D341Med (cell line): ENCODE measurements around the gene KIAA0319L.
A peak's percentile ranks its signal among the peaks of the same experiment; 100 is the strongest.
"Not testable (repeated sequence)": the region's sequence is repeated elsewhere in the genome, so short reads cannot be mapped to it uniquely, and the experiment has no call there.

ENCODE experiments used
- DNase-seq: peaks from one replicate; pipeline ENCODE4 v3.0.0; 2012; ENCODE audit warnings: low spot score

The KIAA0319L gene

DNA sequence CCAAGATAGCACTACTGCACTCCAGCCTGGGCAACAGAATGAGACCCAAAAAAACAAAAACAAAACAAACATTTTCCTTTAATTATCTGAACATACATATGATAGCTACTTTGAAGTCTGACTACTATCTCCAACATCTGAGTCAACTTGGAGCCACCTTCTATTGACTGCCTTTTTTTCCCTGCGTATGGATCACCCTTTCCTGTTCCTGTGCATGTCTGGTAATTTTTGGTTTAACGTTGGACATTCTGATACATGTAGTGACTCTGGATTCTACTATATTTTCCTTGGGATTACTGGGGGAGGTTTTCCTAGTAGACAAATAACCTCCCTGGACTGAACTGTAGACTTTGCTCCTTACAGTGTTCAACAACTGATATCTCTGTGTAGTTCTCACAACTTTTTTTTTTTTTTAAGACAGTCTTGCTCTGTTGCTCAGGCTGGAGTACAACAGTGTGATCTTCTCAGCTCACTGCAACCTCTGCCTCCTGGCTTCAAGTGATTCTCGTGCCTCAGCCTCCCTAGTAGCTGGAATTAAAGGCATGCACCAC, 70.3 kb downstream of the KIAA0319L start:
- DNase-seq, result no peak

DNA sequence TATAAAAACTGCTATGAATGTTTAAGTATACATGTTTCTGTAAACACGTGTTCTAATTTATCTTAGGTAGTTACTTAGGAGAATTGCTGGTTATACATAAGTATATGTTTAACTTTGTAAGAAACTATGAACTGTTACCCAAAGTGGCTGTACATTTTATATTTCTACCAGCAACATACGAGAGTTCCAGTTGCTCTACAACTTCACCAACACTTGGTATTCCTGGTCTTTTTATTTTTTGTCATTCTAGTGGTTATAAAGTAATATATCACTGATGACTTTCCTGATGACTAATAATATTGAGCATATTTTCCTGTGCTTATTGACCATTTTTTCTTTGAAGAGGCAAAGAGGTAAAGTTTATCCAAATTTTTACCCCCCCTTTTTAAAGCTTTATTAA, 76.0 kb downstream of the KIAA0319L start:
- DNase-seq, result no peak

DNA sequence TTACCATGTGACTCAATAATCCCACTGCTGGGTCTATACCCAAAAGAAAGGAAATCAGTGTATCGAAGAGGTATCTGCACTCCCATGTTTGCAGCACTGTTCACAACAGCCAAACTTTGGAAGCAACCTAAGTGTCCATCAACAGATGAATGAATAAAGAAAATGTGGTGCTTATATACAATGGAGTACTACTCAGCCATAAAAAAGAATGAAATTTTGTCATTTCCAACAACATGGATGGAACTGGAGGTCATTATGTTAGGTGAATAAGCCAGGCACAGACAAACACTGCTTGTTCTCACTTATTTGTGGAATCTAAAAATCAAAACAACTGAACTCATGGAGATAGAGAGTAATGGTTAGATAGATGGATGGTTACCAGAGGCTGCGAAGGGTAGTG, 79.3 kb downstream of the KIAA0319L start:
- no peak for DNase-seq

DNA sequence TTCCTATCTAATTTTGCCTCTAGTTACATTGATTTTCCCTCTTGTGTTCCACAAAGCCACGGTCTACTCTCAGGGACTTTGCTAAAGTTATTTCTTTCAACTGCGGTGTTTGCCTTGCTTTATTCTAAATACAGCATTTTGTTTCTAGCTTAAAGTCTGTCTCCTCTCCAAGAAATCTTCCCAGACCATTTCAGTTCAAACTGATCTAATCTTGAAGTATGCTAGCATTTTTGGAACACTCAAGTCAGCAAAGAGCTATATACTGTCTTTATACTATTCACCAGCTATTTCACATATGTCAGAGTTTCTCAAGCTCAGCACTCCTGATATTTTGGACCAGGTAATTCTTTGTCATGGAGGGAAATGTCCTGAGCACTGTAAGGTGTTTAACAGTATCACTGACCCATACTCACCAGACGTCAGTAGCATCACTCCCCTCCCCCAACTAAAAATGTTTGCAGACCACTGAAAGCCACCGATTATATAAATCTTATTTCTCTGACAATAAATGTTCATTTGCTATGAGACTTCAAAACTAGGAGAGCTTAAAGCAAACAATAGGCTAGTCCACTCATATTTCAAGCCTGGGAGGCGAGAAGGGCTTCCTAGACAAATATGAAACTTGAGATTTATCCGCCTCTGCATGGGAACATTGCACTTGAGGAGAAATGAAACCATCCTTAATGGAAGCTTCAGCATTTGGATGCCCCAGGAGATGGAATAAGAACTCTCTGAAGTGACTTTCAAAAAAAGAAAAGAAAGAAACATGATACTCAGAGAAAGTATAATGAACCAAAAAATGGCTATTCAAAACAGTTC, 81.1 kb downstream of the KIAA0319L start:
- no peak for DNase-seq

DNA sequence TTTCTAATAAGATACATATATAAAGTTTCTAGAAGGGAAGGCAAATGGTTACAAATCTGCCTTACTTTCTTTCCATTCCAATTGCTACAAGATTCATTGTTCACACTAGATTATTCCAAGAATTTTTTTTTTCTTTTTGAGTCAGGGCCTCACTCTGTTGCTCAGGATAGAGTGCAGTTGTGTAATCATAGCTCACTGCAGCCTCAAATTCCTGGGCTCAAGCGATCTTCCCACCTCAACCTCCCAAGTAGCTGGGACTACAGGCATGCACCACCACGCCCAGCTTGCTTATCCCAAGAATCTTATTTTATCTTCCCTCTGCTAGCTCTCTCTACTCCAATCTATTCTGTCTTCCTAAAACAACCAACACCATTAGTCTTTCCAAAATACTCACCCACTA, 81.8 kb downstream of the KIAA0319L start:
- no peak for DNase-seq

DNA sequence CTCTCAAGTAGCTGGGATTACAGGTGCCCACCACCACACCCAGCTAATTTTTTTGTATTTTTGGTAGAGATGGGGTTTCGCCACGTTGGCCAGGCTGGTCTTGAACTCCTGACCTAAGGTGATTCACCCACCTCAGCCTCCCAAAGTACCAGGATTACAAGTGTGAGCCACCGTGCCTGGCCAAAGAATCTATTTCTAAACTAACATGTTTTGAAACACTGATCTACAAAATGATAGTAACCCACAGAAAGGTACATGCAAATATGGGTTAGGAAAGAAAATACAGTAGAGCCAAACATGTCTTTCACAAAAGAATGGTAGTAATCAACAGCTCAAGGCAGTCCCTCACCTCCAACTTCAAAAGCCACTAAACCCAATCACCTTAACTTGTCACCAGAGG, 84.0 kb downstream of the KIAA0319L start:
- not testable (repeated sequence) for DNase-seq

DNA sequence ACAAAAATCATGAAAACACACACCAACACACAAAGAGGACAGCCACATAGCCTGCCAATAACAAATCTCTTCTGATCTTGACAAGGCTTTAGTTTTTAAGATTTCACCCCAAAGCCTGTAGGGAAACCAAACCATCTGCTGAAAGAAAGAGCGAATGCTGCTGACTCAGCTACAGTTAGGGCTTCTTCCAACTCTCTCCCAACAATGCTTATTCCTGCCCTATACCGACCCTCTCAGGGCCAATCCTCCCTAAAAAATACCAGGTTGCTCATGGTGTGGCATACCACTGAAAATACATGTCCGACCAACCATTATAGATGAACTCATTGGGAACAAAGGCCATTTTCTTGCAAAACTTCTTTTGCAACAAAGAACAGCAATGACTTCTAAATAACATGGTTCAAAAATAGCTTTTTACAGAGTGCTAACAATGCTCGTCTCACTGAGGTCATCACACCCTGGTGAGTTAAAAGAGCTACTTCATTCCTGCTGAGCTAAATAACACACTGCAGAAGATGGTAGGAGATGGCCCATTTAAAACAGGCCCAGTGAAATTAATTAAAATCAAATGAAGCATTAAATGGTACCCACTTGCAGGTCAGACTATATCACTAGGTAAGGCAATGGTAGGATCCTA, 86.1 kb downstream of the KIAA0319L start:
- no peak for DNase-seq

DNA sequence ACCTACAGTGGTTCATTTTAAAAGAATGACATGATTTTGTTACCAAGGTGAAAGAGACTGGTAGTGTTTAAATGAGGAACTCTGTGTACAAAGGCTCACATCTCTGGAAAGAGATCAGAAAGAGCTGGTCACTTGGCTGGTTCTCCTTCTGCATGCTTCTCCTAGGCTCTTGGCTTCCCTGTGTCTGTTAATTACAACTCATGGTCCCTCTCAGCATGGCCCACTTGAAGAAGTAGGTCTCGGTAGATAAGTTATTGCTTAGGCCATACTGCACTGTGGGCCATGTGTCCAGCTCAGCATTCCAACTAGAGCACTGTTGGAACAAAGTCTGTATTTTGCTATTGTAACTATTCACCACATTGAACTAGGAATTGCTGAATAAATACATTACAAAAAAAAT, 91.1 kb downstream of the KIAA0319L start:
- DNase-seq, result no peak

DNA sequence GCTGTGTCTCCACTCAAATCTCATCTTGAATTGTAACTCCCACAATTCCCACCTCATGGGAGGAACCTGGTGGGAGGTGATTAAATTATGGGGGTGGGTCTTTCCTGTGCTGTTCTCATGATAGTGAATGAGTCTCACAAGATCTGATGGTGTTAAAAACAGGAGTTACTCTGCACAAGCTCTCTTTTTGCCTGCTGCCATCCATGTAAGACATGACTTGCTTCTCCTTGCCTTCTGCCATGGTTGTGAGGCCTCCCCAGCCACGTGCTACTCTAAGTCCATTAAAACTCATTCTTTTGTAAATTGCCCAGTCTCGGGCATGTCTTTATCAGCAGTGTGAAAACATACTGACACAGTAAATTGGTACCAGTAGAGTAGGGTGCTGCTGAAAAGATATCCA, 93.5 kb downstream of the KIAA0319L start:
- DNase-seq, result not testable (repeated sequence)

DNA sequence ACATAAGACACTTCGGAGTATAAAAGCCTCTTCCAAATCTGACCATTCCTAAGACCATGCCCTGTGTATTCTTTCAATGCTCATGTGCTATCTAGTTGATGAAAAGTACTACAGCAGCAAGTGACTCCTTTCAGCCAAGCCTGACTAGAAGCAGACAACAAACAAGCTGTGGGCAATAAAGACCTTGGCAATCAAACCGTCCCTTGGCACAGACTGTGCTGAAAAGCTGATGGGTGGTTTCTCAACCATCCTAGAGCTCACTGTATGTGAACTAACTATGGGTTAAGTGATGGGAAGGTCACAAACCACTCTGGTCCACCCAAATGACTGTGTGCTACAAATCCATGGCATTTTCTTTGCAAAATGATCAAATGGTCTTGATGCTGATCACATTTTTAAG, 94.0 kb downstream of the KIAA0319L start:
- DNase-seq, result no peak

DNA sequence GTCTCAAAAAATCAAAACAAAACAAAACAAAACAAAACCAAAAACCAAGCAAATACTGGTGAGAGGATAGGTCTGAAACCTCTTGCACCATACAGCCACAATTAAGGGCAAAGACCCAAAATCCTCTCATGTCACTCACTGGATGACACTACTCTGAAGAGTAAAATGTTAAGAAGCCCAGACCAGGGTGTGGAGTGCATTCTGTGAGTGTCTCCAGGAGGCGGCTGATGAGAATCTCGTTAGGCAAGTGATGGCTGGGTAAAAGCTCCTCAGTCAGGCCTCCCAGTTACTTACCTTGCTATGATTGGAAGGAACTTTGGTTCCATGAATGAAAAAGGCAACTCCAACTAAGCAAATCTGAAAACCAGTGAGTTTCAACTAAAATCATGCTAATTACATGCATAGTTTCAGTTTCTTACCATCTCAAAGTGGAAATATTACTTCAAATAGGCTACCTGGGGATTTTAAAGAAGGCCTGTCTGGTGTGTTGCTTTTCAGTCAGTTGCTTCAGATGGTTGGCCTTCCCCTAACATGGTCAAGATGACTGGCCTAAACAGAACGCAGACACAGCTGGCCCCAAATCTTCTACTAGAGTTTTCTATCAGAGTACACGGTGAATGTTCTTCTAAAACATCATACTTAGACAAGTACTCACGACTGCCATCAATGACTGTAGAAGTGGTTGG, 95.1 kb downstream of the KIAA0319L start:
- DNase-seq, result no peak

DNA sequence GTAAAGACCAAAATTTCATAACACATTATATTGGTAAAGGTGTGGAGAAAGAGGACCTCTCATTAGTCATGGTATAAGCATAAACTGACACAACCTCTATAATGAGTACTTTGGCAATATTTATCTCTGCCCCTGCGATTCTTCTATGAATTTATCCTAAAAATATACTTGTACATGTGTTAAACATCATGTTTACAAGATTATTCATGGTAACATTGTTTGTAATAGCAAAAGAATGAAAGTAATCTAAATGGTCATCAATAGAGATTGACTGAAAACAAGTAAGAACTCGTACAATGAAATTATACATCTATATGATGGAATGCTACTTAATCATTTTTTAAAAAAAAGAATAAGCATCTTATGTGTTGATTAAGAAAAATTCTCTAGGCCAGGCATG, 96.4 kb downstream of the KIAA0319L start:
- no peak for DNase-seq

DNA sequence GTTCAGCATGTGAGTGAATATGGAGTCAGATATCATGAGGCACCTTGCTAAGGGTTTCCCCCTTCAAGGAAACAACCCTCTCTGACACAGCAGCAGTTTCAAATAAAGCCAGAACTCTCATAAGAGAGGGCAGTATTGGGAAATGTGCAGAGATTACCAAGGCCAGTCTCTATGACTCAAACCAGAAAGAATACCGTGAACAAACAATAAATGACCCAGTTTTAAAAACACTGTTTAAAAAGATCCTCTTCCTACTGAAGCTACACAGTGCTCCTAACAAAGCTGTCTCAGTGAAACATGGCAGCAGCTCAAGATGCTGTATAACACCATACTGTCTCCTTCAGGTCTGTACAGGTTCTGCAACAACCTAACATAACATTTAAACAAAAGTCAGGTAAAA, 102.6 kb downstream of the KIAA0319L start:
- DNase-seq, result no peak

DNA sequence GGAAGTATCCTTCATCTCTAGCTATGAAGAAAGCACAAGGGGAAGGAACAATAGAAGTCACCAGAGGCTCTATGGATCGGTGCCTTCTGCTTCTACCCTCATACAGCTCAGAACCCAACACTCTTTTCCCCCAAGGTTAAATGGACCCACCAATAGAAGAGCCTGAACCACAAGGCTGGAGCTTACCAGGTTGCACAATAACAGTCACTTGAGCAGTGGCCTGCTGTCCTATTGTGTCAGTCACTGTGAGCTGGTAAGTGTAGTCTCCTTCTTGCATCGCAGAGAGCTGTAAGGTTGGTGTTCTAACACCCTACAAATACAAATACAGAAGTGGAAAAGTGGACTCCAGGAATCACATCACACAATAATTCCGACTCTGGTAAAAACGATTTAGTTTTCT, 103.0 kb downstream of the KIAA0319L start:
- DNase-seq, result no peak

DNA sequence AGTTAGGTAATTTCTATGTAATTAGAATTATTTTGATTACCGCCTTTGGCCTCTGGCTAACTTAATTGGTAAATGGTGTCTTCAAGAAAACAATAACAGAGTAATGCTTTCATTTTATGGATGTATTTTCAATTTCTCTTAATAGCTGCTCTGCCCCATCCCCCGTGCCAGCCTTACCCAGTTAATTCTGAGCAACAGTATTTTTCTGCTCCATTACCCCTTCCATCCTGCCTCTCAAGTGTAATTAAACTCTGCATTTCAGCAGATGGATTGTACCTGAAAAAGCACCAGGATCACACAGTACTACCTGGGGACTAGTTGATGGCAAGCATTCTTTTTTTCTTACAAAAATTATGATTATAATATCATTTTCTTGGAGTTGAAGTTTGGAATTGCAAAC, 104.2 kb downstream of the KIAA0319L start:
- no peak for DNase-seq

DNA sequence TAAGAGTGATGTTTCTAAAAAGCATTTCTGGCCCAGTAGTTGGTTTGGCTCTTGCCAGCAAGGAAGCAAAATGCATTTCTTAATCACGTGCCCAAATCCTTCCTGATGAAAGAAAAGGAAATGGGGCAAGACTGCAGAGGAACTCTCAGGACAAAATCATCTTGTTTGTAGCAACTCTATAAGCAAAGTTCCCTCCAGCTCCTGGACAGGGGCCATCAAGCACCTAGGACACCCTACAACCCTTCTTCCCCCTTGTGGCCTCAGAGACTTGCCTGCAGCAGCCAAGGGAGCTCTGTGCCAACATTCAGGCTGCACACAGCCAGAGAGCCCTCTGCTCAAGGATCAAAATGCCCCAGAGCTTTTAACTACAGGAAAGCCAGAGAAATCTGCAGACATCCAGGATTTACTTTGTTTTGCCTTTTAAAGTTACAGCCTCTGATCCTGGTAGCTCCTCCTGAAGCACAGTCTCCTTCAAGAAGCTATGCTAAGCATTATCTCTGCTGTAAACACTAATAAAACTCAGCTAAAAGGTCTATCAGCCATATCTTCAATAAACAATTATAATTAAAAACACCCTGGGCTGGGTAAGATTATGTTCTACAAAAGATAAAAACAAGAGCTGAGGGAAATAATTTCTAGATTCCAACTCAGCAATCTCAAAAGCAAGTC, 105.0 kb downstream of the KIAA0319L start:
- no peak for DNase-seq

DNA sequence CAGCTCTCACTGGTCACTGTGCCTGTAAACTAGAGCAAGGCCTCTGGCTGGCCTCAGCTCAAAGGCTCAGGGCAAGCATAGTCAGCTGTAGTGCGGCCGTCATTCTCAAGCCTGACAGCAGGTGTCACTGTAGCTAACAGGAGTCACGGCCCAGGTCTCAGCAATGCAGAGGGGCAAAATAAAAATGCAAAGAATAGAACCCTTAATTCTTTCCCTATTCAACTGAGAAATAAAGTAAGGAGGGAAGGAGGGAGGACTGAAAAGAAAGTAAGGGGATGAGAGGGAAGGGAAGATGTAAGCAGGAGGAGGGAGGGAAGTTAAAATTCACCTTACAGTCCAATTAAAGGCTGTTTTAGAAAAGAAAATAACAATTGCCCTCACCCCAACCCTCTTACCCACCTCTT, 106.1 kb downstream of the KIAA0319L start:
- peak; percentile 83 for DNase-seq

DNA sequence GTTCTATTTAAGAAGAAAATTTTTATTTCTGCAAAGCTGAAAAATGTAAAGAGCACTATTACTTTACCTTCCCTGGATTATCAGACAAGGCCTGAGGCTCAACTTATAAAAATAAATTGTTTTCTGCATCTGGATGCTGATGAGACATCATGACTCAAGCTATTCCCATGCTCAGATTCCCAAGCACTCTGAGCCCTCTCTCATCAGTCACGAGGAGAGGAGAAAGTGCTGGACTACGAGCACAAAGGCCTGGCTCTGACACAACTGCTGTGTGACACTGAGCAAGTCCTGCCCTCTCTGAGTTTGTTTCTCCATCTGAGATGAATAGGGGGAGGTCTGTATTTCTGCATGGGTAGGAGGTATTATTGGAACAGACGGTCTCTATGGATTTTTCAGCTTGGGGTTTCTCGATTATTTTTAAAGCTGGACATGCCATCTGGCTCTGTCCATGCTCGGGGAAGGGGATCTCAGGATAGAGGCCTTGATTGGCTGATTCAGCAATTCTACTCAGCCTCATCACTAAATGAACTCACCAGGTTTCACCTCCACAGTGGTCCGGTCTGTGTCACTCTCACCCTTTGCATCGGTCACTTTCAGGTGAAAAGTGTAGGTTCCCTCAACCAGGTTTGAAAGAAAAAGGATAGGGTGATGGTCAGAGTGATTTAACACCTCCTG, 107.7 kb downstream of the KIAA0319L start:
- no peak for DNase-seq

DNA sequence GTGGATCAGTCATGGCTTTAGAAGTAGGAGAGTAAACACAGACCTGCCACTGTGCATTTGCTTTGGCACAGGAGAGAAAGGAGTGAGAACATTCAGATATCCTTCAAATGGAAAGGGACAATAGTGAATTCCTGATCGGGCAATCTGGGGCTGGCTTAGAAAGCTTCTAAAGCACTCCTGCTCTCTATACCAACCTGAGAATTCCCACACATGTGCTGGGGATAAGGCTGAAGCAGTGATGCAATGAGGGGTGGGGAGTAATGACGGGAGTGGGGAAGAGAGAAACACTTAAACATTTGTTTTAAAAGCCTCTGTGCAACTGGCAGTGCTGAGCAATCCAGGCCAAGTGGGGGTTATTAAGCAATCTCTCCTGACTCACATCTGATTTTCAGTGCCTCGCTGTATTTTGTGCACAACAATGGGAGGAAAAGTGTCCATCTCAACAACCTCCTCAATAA, 108.8 kb downstream of the KIAA0319L start:
- no peak for DNase-seq

DNA sequence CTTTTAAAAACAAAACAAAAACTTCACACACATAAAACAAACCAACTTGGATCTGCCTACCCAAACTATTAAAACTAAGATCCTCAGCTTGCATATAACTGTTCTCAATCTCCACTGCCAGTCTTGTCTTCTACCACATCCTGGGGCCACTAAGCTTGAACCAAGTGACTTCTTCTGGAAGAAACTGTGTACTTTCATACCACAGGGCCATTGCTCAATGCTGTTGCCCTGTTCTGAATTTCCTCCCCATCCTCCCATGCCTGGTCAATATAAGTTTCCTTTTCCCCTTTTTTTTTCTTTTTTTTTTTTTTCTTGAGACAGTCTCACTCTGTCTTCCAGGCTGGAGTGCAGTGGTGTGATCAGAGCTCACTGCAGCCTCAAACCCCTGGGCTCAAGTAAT, 109.9 kb downstream of the KIAA0319L start:
- DNase-seq, result no peak

DNA sequence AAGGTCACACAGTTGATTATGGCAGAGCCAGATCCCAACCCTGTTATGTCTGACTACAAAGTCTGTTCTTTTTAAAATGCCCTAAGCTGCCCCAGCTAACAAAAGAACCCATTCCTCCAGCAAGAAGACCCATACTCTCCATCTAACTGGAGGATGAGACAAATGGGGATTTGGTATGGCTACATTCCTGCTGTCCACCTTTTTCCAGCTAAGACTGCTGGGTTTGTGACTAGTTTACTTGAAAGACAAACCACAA, 112.8 kb downstream of the KIAA0319L start:
- DNase-seq, result no peak
